Stimulated activated CD4-positive, alpha-beta T cell treated with anti-CD3 and anti-CD28 coated beads, TNF-alpha, amount 100 ng/mL, for 48 hours (primary cell): Measurements from ENCODE around the gene SCYGR5.
"Not testable (repeated sequence)": the region's sequence is repeated elsewhere in the genome, so short reads cannot be mapped to it uniquely, and the experiment has no call there.

ENCODE experiments used
- DNase-seq, 3 donors: peaks; one replicate each; pipeline ENCODE4 v3.0.0-alpha.2; 2020; ENCODE audit warnings: low read depth in 3 of 3

Gene SCYGR5, protein sequence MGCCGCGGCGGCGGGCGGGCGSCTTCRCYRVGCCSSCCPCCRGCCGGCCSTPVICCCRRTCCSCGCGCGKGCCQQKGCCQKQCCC

GRCh38 chr2:227666631-227667170, at the start of gene SCYGR5:
SCYGR5 (plus strand) TSS chr2:227666804; CDS start chr2:227666804, 0 bp downstream.
- DNase-seq = not testable (repeated sequence)

GRCh38 chr2:227617316-227618230, 49.0 kb upstream of the SCYGR5 start, which contains the start of gene SCYGR4:
SCYGR4 (plus strand) TSS chr2:227617498; CDS start chr2:227617498, 0 bp downstream.
- DNase-seq = no peak

GRCh38 chr2:227623226-227623625, 43.4 kb upstream of the SCYGR5 start:
- DNase-seq = no peak

- no peak for DNase-seq
These were observed 41.2 kb upstream of the SCYGR5 start for GRCh38 chr2:227625420-227625819.

- no peak for DNase-seq
These were observed 39.9 kb upstream of the SCYGR5 start for GRCh38 chr2:227626580-227627151.

DNA sequence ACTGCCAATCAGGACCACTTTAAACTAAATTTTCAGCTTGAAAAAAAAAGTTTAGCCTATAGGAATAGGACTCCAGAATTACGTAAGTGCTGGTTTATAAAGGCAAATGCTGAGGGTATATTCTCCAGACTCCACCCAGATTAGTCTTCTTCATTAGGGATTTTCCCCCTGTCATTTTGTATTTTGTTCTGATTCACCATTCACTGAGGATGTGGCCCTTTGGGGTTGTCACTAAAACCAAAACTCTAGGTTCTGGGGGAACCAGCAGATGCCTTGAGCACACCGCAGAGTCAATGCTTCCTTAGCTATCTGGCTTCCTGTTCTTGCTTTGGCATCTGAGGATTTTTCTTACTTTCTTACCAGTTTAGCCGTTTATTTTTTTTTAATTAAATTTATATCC, 38.8 kb upstream of the SCYGR5 start:
- DNase-seq = no peak

- DNase-seq = no peak
These were observed 37.2 kb upstream of the SCYGR5 start for GRCh38 chr2:227629435-227629834.

- DNase-seq = no peak
These were observed 36.3 kb upstream of the SCYGR5 start for GRCh38 chr2:227630322-227630721.

GRCh38 chr2:227632827-227633226, 33.8 kb upstream of the SCYGR5 start:
- DNase-seq = no peak

GRCh38 chr2:227634201-227634600, 32.4 kb upstream of the SCYGR5 start:
- DNase-seq = no peak

- DNase-seq = no peak
These were observed 23.9 kb upstream of the SCYGR5 start for GRCh38 chr2:227642656-227643055.

- no peak for DNase-seq
These were observed 22.5 kb upstream of the SCYGR5 start for GRCh38 chr2:227643990-227644551.

DNA sequence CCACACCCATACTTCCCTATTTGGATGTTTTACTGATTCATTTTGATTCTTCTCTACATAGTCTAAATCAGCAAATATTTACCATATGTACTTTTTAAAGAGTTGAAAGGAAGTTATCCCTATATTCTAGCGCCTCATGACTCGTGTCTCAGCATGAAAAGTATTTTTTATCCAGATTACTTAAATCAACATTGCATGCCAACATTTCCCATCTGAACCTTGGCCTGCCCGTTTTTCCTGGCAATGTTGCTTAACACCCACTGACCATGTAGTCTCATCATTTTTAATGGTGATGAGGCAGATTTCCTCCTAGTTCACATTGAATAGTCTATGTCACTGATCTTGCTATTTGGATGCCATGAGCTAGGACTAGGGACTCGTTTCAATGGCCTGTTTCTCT, 13.2 kb upstream of the SCYGR5 start:
- DNase-seq = no peak

- no peak for DNase-seq
These were observed 12.2 kb upstream of the SCYGR5 start for GRCh38 chr2:227654426-227654825.

GRCh38 chr2:227655454-227655853, 11.2 kb upstream of the SCYGR5 start:
- DNase-seq = peak in 1 of 3 donors; percentile 1

DNA sequence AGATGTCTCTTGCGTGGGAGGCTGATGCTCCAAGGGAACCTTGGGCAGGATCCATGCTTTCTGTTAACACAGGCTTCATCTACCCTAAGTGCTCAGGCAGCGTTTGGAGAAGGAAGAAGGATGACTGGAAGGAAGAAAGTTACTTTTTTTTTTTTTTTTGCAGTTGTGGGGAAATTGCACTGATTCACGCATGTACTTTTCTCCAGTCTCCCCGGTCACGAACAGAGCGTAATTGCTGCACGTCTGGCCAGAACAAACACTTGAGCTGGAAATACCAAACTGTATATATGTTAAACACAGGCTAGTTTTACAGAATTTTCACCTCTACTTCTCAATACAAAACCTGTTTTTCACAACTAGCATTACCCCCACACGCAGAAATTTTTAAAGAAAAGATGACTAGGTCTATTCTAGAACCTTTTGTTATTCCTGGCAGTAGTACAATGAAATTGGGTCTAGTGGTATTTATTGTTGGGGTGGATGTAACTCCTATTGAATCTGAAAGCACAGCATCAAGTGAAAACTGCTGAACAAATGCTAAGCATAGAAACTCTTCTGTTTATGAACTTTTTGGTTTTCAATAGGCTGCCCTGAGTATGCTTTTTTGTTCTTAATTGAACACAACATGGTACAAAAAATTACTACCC, 9.3 kb upstream of the SCYGR5 start:
- DNase-seq = no peak

- no peak for DNase-seq
These were observed 5.5 kb upstream of the SCYGR5 start for GRCh38 chr2:227661025-227661649.

DNA sequence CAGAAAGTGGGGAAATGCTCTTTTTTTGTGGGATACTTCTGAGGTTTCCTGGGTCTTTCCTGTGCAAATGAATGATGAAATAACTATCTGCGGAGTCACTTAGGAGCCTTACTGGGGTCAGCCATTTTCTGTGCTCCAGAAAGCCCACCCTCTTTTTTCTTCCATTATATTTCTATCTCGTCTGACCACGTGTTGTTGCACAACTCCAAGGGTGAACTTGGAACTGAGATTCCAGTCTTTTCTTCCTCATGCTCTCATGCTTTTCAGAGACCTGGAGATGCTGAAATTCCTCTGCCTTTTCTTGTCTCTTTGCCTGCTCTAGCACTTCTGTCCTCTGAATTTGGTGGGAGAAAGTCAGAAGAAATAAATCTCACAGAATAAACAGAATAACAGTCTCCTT, 4.8 kb upstream of the SCYGR5 start:
- DNase-seq = no peak

GRCh38 chr2:227665189-227665940, 1.2 kb upstream of the SCYGR5 start:
- DNase-seq = no peak

GRCh38 chr2:227671170-227671905, 4.7 kb downstream of the SCYGR5 start:
- no peak for DNase-seq
